Inferior parietal cortex (tissue), 1 donor: Measurements from ENCODE around the gene DACH1.
"Not testable (repeated sequence)": the region's sequence is repeated elsewhere in the genome, so short reads cannot be mapped to it uniquely, and the experiment has no call there.

Experiments used
- DNase-seq: peaks from one replicate; pipeline ENCODE4 v3.0.0-alpha.2; 2016; ENCODE audit errors: extremely low spot score

DACH1 gene

DNA sequence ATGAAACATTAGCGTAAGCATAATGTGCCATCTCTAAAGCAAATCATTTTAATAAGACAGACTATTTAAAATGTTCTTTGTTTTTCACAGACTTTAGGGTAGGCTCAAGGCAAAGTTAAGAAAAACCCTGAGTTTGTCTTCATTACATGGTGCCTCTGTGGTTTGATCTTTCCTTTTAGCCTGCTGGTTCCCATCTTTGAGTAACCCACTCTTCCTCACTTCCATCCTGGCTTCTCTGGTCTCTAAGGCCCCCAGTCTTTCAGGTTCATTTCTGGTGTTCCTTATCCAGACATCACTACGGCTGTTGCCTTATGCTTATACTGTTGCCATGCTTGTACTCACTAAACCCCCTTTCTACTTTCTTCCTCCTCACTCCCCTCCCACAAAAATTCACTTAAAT, 38.4 kb downstream of the DACH1 start:
- no peak for DNase-seq

DNA sequence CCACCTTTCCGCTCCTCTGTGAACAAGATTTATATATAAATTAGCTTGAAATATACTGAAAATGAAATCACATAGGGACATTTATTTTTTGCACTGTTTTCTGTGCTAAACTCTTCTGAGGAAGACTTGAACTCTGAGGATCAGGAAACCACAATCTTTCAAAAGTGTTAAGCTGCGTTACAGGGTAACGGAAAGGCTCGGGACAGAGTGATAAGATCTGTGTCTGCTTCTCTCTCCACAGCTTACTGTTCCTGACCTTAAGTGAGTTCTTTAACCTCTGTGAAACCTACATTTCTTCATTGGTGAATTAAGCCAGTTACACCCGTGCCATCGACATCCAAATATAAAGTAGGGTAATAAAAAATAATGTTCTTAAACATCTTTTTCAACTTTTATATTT, 38.9 kb downstream of the DACH1 start:
- DNase-seq: no peak

DNA sequence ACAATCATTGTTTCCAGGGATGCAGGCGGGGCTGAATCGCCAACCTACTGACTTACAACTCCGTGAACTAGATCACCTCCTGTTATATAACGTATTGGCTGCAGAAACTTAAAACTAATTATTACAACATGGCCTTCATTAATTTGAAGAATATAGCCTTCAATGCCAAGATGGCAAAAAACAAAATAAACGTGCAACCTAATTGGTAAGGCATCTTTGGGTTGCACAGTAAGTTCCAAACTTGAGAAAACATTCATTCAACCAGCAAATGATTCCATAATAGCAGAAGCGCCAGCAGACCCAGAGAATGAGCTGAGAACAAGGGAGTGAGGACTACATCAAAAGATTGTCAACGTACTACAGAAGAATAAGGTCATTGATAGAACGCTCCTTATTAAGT, 39.8 kb downstream of the DACH1 start:
- no peak for DNase-seq

DNA sequence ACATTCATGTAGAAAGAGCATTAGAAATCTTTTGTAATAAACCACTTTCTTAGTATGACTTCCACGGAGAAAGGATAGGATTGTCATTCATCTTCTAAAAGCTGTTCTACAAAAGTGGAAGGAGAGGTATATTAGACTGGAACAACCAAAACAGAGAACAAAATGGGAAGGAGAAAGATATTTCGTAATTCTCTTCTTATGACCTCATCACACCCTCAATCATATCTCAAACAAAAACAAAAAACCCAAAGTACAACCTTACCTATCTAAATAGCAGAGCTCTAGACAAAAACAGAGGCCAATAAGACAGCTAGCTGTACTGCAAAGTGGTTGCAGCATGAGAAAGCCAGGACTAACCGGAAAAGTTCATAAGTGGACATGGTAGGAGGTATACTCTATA, 46.3 kb downstream of the DACH1 start:
- DNase-seq: no peak

DNA sequence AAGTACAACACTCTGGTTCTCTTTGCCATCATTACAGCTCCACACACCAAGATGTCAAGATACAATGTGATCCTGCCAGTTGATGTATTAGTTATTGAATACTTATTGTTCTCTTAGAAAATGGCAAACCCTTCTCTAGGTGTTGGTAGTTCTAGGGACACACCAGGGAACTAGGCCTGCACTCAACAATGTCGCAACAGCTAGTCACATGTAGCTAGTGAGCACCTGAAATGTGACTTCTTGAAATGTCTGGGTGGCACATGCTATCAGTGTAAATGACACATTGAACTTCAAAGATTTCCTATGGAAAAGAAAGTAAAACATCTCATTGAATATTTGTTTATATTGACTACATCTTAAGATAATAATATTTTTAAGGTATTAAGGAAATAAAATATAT, 49.7 kb downstream of the DACH1 start:
- no peak for DNase-seq

DNA sequence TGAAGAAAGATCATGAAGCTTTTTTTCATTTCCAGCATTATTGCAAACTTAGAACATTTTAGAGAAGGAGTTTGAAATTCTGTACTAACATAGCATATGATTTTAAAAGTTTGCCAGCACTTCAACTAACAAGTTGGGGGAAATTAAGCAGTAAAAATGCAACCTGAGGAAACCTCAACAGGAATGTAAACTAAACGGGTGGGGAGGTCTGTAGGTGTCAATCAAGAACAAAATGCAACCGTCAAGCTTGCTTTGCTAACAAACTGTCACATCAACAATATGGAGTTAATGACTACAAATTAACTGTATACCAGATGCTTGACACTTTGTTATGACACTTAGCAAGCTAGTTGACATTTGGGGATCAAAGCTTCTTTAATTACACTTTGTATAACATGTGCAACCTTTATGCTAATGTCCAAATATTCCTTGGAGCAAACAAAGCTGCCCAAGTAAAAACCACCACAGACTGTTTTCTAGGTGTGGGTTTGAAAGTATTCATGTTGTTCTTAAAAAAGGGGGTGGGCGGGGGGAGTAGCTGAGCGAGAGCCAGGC, 52.1 kb downstream of the DACH1 start:
- no peak for DNase-seq

DNA sequence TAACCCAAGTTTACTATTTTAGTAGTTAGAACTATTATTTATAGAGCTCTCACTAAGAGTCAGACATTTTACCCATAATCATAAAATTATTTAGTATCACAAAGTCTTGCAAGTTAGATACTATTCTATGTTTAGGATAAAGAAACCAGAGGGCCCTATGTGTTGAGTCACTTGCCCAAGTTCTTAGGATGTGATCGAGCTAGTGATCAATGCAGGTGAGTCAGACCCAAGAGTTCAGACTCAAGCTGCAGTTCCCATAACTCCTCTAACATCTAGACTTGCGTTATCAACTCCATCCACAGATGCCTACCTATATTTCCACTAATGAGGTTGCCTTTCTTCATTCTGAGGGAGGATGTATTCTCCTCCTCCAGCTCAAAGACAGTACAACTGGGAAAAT, 53.8 kb downstream of the DACH1 start:
- no peak for DNase-seq

DNA sequence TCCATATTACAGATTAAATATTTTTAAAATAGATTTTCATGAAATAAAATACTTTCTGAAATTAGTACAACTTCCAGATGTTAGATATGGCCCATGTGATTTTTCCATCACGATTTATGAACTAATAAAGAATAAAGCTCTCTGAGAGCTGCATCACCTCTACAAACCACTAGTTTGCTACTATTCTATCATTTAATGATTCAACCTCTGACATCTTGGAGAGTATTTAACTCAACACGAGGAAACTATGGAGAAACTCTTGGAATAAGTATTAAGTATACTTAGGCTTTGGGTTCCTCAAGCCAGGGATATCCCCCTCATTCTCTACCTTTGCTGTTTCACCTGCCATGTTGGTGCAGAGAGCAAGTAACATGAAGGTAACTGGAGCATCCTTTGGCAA, 55.7 kb downstream of the DACH1 start:
- DNase-seq: no peak

DNA sequence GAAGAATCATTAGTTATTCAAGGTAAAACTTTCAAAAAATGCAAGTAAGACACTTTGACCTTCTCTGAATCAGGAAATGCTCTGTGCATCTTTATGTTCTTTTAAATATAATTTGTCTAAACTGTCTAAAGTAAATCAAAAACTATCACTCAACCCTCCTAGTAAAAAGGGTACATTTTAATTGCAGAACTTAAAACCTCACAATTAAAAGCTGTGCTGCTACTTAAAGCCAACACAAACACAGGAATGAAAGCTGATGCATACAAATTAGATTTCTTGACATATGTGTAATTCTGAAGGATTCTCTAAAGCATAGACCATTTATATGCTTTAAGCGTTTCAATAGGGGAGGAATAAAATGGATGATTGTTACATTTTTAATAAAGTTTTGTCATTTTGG, 58.3 kb downstream of the DACH1 start:
- DNase-seq: no peak

DNA sequence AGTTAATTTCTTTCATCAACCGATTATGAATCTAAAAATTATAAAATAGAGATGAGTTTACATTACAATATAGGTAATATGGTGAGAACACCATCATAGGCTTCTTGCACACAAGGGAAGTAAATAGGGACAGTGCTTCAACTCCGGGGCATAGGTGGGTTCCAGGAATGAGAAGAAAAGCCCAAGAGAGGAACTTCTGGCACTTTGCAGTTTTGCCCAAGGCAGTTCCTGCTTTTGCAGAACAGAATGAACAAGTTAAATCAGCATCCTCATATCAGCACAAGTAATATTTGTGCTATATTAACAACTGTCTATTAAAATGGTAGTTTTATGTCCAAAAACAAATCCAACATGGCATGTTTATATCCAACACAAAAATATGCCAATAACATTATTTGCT, 60.1 kb downstream of the DACH1 start:
- no peak for DNase-seq

DNA sequence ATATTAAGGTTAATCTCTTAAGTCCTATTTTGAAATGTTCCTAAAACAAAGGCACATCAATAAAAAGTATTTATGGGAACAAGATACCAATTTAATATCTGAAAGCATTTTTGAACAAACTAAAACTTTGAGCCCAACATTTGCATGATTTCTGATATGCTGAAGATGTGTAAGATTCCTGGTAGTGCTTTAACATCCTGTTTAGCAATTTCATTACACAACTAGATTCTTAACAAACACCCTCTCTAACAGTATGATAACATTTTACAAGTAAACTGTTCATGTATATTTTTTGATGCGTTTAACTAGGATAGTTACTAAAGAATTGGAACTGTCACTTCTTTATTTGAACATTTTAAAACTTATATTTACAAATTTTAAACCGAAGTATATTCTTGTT, 63.9 kb downstream of the DACH1 start:
- DNase-seq: no peak

DNA sequence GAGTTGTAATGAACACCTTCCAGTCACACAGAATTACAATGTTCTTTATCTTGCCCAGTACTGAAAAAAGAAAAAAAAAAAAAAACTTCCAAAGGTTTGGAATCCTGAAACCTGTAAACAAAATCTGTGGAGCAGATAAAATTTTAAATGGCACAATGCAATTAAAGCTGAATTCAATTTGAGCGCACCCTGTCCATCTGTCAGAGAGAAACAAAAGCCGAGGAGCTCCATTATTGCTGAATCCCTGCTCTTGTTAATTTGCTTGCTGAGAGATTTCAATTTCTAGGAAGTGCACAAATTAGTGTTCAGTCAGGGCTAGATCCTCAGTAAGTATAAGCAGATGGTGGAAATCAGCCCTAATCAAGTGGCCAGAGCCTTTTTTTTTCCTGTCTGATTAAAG, 65.2 kb downstream of the DACH1 start:
- DNase-seq: no peak

DNA sequence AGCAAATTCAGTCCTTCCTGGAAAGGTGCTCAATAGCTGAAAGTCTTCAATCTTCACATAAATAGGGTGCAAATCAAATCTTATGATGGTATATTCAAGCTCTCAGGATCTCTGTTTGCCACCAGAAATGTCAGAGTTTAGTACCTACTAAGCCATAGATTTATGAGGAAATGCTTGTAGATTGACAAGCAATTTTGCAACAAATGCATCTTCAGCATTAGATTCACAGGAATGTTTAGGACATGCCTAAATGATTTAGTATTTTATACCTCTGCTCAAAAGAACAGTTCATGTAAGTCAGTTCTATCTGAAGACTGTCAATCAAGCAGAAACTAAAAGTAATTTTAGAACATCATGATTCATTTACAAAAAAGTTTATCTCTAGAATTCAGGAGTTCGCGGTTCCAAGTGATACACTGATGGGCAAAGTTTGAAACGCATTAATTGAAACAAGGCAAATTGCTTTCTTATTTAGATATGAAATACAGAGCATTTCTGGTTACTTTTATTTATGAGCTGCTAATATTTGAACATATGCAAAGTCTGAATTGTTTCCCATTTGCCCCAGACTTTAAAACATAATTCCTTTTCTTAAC, 65.7 kb downstream of the DACH1 start:
- no peak for DNase-seq

DNA sequence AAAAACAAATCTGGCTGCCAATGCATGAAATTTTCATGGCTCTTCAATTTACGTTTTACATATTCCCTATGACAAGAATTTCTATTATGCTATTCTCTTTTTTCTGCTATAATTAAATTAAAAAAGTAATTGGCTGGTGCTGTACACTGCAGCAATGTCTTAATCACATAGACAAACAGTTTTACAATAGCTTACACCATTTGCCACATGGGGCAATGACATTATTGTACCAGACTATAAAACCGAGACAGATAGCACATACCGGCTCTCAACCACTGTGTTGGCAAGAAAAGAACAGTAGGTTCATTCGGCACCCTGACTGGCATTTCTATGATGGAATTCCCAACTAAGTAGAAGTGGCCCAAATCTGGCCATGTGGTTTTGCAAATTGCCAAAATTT, 67.7 kb downstream of the DACH1 start:
- no peak for DNase-seq

DNA sequence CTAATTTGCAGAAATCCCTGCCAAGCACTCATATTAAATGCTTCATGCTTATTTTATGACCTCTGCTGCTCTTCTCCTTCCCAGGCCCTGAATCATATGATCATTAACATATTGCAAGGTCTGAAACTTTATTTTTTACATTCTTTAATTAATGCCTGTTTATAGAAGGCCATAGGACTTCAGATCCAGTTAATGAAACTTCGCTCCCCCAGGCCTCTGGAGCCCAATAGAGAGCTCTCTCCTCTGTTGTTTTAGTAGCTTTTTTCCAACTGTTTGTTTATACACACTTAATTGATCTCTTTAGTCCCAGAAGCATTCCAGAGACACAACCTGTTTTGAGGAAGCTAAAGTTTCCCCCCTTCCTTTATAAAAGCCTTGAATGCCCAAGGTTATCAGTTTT, 68.3 kb downstream of the DACH1 start:
- DNase-seq: no peak

DNA sequence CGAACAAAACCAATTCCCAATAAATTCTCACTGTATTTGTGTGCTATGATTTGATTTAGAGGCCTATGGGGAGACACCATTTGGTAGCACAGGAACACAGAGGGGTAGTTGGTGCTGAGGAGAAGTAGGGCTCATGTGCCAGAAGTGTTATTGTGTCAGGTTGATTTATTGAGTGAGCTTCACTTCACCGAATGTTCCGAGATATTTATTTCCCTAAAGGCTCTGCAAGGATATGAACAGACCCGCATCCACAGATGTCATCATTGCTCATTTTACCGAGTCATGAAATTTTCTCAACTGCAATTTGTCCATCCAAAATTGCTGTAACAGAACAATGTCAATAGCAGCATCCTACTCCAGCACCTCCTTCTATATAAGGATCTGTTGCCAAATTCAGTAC, 69.5 kb downstream of the DACH1 start:
- no peak for DNase-seq

DNA sequence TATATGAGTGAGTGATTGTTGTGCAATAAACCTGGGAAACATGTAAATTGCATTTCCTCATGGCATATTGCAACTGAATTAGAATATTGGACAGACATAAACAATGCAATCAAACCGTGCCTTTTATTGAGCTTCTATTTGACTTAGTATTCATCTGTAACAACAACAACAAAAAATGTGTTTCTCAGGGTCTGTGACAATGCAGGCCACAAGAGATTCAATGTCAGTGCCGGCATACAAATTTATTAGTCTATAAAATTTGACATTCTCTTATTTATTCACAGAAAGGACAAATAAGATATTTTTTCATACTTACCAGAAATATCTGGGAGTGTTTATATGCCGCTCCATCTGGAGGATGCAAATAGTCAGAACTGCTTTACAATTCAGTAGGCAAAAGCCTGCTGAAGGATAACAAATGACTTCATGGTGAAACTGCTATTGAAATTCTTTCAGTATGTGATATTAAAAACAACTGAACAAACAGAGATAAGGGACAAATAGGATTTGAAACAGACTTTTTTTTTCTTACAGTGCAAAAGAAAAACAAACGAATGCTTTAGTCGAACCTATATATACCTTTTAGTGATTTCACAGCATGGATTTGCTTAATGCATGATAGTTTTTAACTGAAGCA, 77.2 kb downstream of the DACH1 start:
- no peak for DNase-seq

DNA sequence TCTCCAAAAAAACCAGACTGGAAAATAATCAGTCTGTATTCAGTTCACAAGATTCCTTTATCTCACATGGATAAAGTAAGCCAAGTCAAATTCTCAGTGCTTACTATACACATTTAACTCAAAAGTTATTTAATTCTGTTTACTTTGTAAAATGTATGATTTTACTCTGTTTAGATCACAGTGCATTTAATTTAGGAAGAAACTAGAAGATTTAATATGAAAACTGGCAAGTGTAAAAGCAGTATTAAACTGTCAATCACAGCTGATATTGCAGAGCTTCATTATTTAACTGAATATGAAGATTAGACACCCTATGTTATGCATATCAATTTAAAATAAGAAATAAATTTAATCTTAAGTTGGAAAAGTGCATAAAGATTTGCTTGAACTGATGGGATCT, 78.0 kb downstream of the DACH1 start:
- no peak for DNase-seq

DNA sequence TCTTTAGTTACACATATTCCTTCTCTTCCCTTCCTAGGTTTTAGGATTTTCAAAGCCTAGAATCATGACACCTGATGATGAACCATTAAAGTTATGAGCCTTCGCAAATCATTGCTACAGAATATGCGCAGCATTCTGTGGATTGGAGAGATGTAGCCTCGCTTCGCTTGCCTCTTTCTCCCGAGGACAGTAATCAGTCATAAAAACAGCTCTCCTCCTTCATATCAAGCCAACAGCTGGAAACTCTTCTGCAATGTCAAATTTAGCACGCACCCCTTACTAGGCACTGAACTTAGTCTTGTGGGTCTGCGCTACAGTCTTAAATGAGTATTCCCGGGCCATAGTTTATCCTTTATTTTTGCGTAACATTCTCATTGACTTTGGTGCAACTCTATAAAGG, 79.6 kb downstream of the DACH1 start:
- no peak for DNase-seq

DNA sequence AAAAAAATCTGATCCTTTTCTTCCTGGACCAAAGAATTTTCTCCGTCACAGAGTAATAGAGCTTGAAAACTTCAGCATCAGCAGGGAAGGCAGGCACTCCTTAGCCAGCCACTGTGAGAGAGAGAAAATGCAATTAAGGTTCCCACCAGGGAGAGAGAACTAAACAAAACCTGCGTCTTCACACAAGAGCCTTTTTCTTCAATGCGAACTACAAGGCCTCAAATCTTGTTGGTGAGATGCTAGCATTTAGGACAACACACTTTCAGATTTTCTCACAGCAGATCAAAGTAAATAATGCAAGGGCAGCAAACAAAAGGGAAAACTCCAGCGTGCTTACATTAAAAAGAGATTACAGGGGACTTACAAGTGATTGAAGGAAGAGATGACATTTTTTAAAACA, 80.1 kb downstream of the DACH1 start:
- no peak for DNase-seq

DNA sequence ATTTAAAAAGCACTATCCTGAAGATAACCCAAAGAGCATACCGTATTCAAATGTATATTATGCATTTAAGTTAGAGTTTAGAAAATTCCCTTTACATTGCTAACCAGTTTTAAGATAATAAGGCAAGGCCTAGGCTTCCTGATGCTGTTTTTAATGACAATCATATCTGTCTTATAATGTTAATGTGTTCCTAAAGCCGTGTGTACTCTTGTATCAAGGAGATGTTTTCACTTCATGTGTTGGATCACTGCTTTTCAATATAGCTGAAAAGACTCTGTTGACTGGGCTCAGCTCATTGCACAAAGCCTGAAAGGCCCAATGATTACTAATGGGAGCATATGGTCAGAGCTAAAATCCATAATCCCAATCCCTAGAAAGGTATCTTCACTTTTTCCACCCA, 81.6 kb downstream of the DACH1 start:
- DNase-seq: no peak

DNA sequence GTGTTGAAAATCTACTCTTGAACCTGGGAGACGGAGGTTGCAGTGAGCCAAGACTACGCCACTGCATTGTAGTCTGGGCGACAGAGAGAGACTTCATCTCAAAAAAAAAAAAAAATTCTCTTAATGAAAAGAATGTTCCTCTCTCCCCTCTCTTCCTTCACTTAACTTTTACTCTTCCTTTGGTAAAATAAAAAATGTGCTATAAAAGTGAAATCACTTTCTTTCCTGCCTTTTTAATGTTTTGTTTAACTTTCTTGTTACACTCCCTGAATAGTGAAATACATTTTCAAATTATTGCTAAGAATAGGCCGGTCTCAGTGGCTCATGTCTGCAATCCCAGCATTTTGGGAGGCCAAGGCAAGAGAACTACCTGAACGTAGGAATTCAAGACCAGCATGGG, 86.5 kb downstream of the DACH1 start:
- no peak for DNase-seq

DNA sequence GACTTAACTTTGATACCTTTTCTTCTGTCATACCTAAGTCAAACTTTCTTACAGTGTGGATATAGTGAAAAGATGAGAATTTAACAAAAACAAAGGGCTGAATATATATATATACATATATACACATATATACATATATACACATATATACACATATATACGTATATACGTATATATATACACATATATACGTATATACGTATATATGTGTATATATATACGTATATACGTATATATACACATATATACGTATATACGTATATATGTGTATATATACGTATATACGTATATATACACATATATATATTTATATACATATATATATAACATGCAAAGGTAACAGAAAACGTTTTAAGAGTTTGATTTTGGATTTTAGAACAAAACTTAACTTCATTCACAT, 88.0 kb downstream of the DACH1 start:
- DNase-seq: not testable (repeated sequence)

DNA sequence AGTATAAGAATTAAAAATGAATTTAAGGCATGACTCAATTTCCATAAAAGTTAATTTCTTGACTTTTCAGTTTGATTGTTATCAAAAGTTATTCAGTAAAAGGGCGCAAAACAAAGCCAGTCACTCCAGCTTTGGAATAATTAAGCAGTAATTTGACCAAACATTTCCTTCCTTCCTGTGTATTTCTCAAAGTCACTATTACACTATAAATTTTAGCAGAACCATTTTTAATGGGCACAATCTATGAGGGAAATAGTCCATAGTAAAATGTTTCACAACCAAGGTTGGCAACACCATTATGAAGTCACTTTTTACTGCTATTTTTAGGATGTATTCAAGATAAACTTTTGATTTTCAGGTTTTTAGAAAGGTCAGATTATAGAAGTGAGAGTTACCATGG, 91.0 kb downstream of the DACH1 start:
- DNase-seq: no peak
